Measurements from ENCODE around the gene ZNF324B.
A peak's percentile ranks its signal among the peaks of the same experiment; 100 is the strongest.
"Not testable (repeated sequence)": the region's sequence is repeated elsewhere in the genome, so short reads cannot be mapped to it uniquely, and the experiment has no call there.

Gene ZNF324B

GRCh38 chr19:58456111-58456510 is 4.7 kb downstream of the ZNF324B start:
- DNase-seq: no peak

DNA sequence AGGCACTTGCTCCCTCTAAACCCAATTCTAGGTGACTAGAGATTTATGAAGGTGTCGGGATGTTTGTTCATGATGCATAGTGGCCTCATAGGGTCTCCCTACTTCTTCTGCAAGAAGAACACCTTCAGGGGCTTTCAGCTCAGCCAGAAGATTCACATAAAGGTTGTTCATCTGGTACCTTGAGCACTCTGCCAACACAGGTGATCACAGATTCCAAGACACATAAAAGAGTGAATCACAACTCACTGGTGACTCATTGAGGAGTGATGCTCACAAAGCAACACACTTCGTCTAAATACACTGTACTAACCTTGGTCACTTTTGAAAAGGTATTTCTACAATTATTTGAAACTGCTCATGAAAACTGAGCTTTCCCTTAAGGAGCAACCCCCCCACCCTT is 8.6 kb downstream of the ZNF324B start:
- no peak for DNase-seq

- DNase-seq: no peak
Measured at GRCh38 chr19:58466089-58466759, 14.8 kb downstream of the ZNF324B start.

GRCh38 chr19:58466760-58467589 is 15.6 kb downstream of the ZNF324B start, which contains the start of gene ZNF324:
Gene ZNF324 (plus strand): TSS chr19:58467080. CDS start chr19:58469186, 2,106 bp downstream.
- peak; percentile 97 for DNase-seq

- no peak for DNase-seq
Measured at GRCh38 chr19:58468216-58468839, 16.9 kb downstream of the ZNF324B start.

DNA sequence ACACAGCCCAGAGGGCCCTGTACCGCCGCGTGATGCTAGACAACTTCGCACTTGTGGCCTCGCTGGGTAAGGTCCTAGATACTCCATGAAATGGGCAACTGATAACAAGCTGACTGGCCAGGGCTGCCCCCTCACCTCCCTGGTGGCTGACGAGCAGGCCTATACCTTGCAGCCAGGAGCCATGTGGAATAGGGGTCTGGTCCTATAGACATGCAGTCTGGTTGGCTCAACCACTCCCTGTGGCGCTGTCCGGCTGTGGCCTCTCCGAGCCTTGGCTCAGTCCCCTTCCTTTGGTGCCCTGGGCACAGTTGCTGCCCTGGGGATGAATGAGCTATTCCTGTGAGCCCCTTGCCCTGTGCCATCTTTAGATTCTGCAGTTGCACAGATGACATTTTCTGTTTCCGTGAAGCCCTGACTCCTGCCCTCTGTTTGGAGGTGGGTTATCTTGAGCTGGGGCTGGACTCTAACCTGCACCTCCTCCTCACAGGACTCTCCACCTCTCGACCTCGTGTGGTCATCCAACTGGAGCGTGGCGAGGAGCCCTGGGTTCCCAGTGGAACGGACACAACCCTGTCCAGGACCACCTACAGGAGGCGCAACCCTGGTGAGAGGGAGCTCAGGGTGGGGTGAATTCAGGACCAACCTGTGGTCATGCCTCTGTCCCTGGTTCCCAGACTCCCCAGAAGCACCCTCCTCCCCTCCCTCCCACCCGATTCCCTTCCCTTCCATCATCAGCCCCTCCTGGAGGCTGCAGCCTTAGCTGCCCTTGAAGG is 18.0 kb downstream of the ZNF324B start:
- DNase-seq: no peak

DNA sequence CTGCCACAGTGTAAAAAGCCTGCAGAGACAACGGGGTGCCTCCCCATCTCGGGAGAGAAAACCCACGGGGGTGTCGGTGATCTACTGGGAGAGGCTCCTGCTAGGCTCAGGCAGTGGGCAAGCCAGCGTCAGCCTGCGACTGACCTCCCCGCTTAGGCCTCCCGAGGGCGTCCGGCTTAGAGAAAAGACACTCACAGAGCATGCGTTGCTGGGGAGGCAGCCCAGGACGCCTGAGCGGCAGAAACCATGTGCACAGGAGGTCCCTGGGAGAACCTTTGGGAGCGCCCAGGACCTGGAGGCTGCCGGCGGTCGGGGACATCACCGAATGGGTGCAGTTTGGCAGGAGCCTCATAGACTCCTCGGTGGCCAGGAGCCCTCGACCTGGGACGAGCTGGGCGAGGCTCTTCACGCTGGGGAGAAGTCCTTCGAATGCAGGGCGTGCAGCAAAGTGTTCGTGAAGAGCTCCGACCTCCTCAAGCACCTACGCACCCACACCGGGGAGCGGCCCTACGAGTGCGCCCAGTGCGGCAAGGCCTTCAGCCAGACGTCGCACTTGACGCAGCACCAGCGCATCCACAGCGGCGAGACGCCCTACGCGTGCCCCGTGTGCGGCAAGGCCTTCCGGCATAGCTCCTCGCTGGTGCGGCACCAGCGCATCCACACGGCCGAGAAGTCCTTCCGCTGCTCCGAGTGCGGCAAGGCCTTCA is 19.6 kb downstream of the ZNF324B start:
- not testable (repeated sequence) for DNase-seq

DNA sequence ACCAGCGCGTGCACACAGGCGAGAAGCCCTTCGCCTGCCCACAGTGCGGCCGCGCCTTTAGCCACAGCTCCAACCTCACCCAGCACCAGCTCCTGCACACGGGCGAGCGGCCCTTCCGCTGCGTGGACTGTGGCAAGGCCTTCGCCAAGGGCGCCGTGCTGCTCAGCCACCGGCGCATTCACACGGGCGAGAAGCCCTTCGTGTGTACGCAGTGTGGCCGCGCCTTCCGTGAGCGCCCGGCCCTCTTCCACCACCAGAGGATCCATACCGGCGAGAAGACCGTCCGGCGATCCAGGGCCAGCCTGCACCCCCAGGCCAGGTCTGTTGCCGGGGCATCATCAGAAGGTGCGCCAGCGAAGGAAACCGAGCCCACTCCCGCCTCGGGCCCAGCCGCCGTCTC is 20.3 kb downstream of the ZNF324B start:
- DNase-seq: no peak

- DNase-seq: no peak
Measured at GRCh38 chr19:58473775-58474174, 22.4 kb downstream of the ZNF324B start.

DNA sequence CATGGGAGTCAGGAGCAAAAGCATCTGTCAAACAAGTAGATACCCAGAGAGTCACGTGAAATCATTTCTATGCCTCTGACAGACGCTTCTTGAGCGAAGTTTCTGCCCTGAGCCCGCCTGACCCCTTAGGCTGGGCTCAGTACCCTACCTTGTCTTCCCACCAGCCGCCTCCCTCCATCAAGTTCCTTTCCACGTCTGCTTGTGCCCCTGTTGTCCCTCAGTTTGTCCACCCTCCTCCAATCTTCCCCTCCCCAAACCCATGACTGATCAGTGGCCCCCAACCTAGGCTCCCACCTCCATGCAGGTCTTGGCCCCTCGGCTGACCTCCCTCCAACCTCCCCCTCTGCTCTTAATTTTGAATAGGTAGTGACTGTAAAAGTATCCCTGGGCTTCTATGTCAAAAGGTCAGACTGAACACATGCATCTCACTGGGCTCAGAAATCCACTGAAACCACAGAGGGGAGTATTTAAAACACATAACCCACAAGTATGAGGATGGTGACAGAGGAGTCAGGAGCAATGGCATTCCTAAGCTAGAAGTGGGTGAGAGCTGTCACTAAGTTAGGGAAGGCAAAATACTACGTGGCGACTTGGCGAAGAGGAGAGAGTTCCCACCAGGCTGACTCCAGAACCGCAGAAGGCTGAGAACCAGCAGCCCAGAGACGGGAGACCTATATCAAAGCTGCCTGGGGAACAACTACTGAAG is 23.0 kb downstream of the ZNF324B start:
- DNase-seq: no peak

GRCh38 chr19:58474997-58475713 is 23.7 kb downstream of the ZNF324B start:
- peak; percentile 17 for DNase-seq

- peak; percentile 99 for DNase-seq
Measured at GRCh38 chr19:58475714-58476497, 24.5 kb downstream of the ZNF324B start, which contains the start of gene ZNF446. Gene ZNF446 (plus strand): TSS chr19:58476352. CDS start chr19:58477219, 867 bp downstream.

DNA sequence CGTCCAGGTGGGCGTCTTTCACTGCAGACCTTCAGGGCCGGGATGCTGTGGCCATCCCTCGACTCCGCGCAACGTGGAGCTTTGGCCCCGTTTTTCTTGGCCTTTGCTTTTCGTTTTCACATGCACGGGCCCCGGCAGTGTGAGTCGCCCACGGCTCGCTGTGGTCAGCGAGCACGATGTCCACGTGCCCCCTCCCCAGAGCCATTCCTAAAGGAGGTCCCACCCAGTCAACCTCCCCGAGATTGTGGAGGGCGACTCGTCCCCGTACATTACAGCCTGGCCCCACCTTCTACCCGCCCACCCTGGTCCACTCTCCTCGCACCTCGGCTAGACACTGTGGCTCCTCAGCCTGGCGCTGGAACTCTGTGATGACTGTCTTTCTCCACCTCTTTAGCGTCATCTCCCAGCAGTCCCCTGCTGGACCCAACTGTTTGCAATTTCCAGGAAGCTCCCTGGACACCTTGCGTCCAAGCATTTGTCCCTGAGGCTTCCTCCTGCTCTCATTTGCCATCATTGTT is 25.1 kb downstream of the ZNF324B start:
- DNase-seq: no peak

- no peak for DNase-seq
Measured at GRCh38 chr19:58477130-58477529, 25.7 kb downstream of the ZNF324B start.

- no peak for DNase-seq
Measured at GRCh38 chr19:58477871-58478270, 26.4 kb downstream of the ZNF324B start.

GRCh38 chr19:58479303-58479702 is 27.9 kb downstream of the ZNF324B start:
- DNase-seq: no peak

DNA sequence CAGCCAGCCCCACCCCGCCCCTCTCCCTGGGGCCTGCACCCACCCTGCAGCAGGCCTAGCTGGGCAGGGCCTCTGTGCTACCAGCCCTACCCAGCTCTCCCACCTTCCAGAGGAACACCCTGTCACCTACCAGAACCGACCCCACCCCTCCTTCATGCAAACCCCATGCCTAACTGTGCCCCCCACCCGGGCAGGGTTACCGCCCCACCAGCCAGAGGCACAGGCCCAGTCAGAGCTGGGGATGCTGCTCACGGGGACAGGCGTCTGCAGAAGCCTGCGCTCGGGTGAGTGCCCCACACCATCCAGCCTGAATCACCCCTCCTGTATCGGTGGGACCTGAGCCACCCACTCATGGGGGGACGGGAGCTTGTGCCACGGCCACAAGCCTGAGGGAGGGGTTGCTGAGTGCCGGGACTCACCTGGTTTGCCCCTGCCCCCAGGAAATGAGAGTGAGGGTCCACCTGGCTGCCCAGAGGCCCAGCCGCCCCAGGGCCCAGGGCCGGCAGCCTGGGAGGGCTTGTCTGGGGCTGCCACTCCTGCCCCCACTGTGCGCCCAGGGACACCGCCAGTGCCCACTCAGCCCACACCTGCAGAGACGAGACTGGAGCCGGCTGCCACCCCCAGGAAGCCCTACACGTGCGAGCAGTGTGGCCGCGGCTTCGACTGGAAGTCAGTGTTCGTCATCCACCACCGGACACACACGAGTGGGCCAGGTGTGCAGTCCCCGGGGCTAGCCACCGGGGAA is 28.5 kb downstream of the ZNF324B start:
- DNase-seq: no peak

- DNase-seq: no peak
Measured at GRCh38 chr19:58480481-58480830, 29.0 kb downstream of the ZNF324B start.

GRCh38 chr19:58480831-58481230 is 29.4 kb downstream of the ZNF324B start:
- no peak for DNase-seq
